DOHH2 (cell line): ENCODE data around the gene TSNAXIP1.

Experiments
- EZH2phosphoT487 ChIP-seq: fragments of 200-600 bp; sonication (generic); IDR thresholded peaks from 2 replicates; pipeline ENCODE4 v1.6.1; 2017; ENCODE audit warnings: borderline replicate concordance, mild to moderate bottlenecking, antibody characterized with exemption, low read length, moderate library complexity, mixed read lengths
- TF ChIP-seq, protein P1 (sequence below): fragments of 200-600 bp; sonication (generic); IDR thresholded peaks from one replicate; pipeline ENCODE4 v1.5.1; 2014; ENCODE audit warnings: antibody characterized with exemption, mild to moderate bottlenecking, low read depth, low read length; ENCODE audit not compliant: poor library complexity, severe bottlenecking

- TF ChIP-seq, protein P1, sequence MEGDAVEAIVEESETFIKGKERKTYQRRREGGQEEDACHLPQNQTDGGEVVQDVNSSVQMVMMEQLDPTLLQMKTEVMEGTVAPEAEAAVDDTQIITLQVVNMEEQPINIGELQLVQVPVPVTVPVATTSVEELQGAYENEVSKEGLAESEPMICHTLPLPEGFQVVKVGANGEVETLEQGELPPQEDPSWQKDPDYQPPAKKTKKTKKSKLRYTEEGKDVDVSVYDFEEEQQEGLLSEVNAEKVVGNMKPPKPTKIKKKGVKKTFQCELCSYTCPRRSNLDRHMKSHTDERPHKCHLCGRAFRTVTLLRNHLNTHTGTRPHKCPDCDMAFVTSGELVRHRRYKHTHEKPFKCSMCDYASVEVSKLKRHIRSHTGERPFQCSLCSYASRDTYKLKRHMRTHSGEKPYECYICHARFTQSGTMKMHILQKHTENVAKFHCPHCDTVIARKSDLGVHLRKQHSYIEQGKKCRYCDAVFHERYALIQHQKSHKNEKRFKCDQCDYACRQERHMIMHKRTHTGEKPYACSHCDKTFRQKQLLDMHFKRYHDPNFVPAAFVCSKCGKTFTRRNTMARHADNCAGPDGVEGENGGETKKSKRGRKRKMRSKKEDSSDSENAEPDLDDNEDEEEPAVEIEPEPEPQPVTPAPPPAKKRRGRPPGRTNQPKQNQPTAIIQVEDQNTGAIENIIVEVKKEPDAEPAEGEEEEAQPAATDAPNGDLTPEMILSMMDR: no peak
- TF ChIP-seq EZH2phosphoT487: no peak
Measured at GRCh38 chr16:67758006-67758405, 48.7 kb upstream of the TSNAXIP1 start.
